Subcutaneous adipose tissue (tissue), 4 donors: Measurements from ENCODE around the gene MTMR11. TPM values are rescaled to one million over a fixed set of nuclear protein-coding genes. Genes with fewer than 3 reads are reported as not detected.

Experiments
- CTCF ChIP-seq: fragments of 450-650 bp; IDR thresholded peaks from one replicate; pipeline ENCODE4 v1.5.1; 2016; ENCODE audit warnings: low read depth, mild to moderate bottlenecking, control low read depth, antibody characterized with exemption, moderate library complexity
- total RNA-seq, 4 donors: library from RNA; depleted of rRNA; stranded (reverse); fragments of >200 nt; gene quantifications; one replicate each; pipeline ENCODE4 v1.1.0, GENCODE V29; 2016

The MTMR11 gene
- total RNA-seq, 4 donors from 2014 or later, result 2.1 to 13.6 (median 3.7) TPM

- no peak for TF ChIP-seq CTCF
Measured at GRCh38 chr1:149916193-149916897, 20.3 kb downstream of the MTMR11 start.

- TF ChIP-seq CTCF, result no peak
Measured at GRCh38 chr1:149915429-149916192, 21.1 kb downstream of the MTMR11 start.

DNA sequence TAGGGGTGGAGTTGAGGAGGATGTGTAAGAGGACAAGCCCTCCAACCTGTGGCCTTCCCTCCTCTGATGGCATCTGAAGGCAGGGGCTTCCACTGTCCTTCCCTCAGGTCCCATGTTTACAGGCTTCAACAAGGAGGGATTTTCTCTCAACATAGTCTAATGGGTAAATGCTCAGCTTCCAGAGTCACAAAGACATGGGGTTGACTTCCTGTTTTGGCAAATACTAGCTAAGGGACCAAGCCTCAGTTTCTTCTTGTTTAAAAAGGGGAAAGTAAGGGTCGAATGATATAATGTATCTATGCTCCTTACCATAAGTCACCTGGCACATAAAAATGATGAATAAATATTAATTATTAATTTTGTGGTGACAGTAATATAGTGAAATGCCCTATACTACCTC, 22.1 kb downstream of the MTMR11 start:
- TF ChIP-seq CTCF, result no peak

DNA sequence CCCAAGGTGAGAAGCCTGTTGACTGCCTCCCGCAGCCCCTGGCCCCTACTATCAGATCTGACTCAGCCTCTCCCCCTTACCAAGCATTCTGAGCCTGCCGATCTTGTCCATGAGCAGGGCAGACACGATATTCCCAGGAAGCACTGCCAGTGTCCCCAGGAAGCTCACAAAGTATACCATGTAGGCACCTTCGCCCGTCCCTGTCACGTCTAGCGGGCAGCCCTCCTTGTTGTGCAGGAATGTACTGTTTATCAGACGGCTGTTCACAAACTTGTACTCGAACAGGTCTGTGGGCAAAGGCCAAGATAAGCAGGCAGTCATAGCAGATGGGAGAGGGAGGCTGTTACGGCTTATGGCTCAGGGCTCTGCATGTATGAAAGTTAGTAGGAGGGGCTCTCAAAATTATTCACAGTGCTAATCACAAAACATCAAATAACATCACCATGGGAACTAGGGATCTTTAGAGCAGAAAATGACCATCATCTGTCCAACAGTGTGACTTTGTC, 30.1 kb downstream of the MTMR11 start:
- TF ChIP-seq CTCF, result no peak

GRCh38 chr1:149903836-149904491, 32.7 kb downstream of the MTMR11 start:
- TF ChIP-seq CTCF, result no peak

GRCh38 chr1:149899460-149900284, 37.0 kb downstream of the MTMR11 start, which contains the start of gene BOLA1:
Gene BOLA1 (plus strand): TSS chr1:149899568. CDS start chr1:149900060, 492 bp downstream.
- no peak for TF ChIP-seq CTCF
